Measurements from ENCODE around the gene CCL5.

The CCL5 gene

GRCh38 chr17:35879773-35880654, at the start of gene CCL5:
Gene CCL5, minus strand, starts transcription at chr17:35880360.
- TF ChIP-seq CTCF (IDR thresholded peaks at IDR 0.05; ENCODE audit: control extremely low read depth, extremely low read depth, low read depth, missing control alignments), result no peak
- ChIA-PET POLR2A (interaction anchor here (0.6 to 2.0 kb wide), 6 partner anchors 9 to 113 kb away, joined by 3 to 12 read pairs (median 4); no protein-coding TSS in a partner anchor), CTCF (interaction anchor here (1.2 to 5.7 kb wide), 7 partner anchors 9 to 192 kb away, joined by 3 to 24 read pairs (median 9); no protein-coding TSS in a partner anchor)
- DNase-seq (ENCODE audit: extremely low spot score), result peak; percentile 87

GRCh38 chr17:35927714-35928113, 47.6 kb upstream of the CCL5 start:
- POLR2A ChIA-PET, result no interaction called here
- no peak for DNase-seq (ENCODE audit: extremely low spot score)
- CTCF ChIA-PET, result interaction anchor here (1.1 to 1.4 kb wide), 4 partner anchors 11 to 164 kb away, joined by 3 to 6 read pairs (median 3); no protein-coding TSS in a partner anchor
- TF ChIP-seq CTCF (IDR thresholded peaks at IDR 0.05; ENCODE audit: control extremely low read depth, extremely low read depth, low read depth, missing control alignments), result no peak

GRCh38 chr17:35923609-35924114, 43.5 kb upstream of the CCL5 start:
- TF ChIP-seq CTCF (IDR thresholded peaks at IDR 0.05; ENCODE audit: control extremely low read depth, extremely low read depth, low read depth, missing control alignments), result no peak
- DNase-seq (ENCODE audit: extremely low spot score), result no peak
- CTCF ChIA-PET, result interaction anchor here (1.7 kb wide), 1 partner anchor 8 kb away, joined by 6 read pairs; no protein-coding TSS in a partner anchor
- POLR2A ChIA-PET, result no interaction called here

GRCh38 chr17:35920229-35920628, 40.1 kb upstream of the CCL5 start:
- POLR2A ChIA-PET, result no interaction called here
- CTCF ChIA-PET, result no interaction called here
- TF ChIP-seq CTCF (IDR thresholded peaks at IDR 0.05; ENCODE audit: control extremely low read depth, extremely low read depth, low read depth, missing control alignments), result no peak
- DNase-seq (ENCODE audit: extremely low spot score), result no peak

- no peak for TF ChIP-seq CTCF (IDR thresholded peaks at IDR 0.05; ENCODE audit: control extremely low read depth, extremely low read depth, low read depth, missing control alignments)
- no peak for DNase-seq (ENCODE audit: extremely low spot score)
- CTCF ChIA-PET, result interaction anchor here (0.8 to 1.7 kb wide), 3 partner anchors 8 to 69 kb away, joined by 3 to 5 read pairs (median 4); no protein-coding TSS in a partner anchor
- POLR2A ChIA-PET, result no interaction called here
Measured at GRCh38 chr17:35918665-35919064, 38.5 kb upstream of the CCL5 start.

GRCh38 chr17:35917519-35918213, 37.5 kb upstream of the CCL5 start:
- POLR2A ChIA-PET, result no interaction called here
- CTCF ChIA-PET, result interaction anchor here (3.9 kb wide), 1 partner anchor 68 kb away, joined by 17 read pairs; no protein-coding TSS in a partner anchor

More at GRCh38 chr17:35917519-35918213, 37.5 kb upstream of the CCL5 start:
- no peak for TF ChIP-seq CTCF (IDR thresholded peaks at IDR 0.05; ENCODE audit: control extremely low read depth, extremely low read depth, low read depth, missing control alignments)
- DNase-seq (ENCODE audit: extremely low spot score), result no peak

All from GM10248 (cell line).